A549 (cell line): ENCODE results near the gene SLCO2B1. TPM values are rescaled to one million over a fixed set of nuclear protein-coding genes. Genes with fewer than 3 reads are reported as not detected.

ENCODE experiments used
- ATAC-seq, 2 experiments: fragments of 200-7000 bp in 1 of 2; fragments of >200 bp in 1 of 2; cut with Nextera tagmentation in 1 of 2; cut with Tn5 transposase in 1 of 2; 3 replicates each; pipeline versions ENCODE4 v1.8.0 to v1.9.1; 2018 to 2020; ENCODE audit warnings: mild to moderate bottlenecking in 1 of 2, moderate library complexity in 1 of 2
- CTCF ChIA-PET: fragments of 300-600 bp; sonication (Branson Sonifier 250); formaldehyde crosslinking; extraction: SDS; loops from one replicate; lab custom pipeline; 2021; ENCODE audit warnings: antibody characterized with exemption, inconsistent platforms; lab: Yijun Ruan, JAX
- POLR2A ChIA-PET: fragments of 350-600 bp; formaldehyde crosslinking; extraction: SDS; loops from one replicate; lab custom pipeline; 2021; ENCODE audit warnings: antibody characterized with exemption, inconsistent platforms; lab: Yijun Ruan, JAX
- DNase-seq, 2 experiments: peaks; one replicate each; pipeline versions ENCODE4 v3.0.0 to v3.0.0-alpha.2; 2011 to 2016; ENCODE audit warnings: low read depth in 1 of 2, low spot score in 1 of 2
- FAIRE-seq: peaks from 2 replicates; lab custom pipeline; 2011; peaks lifted over from hg19 to GRCh38; lab: Jason Lieb, UNC
- H3K27ac ChIP-seq, 2 experiments: fragments of >200 bp; sonication (Bioruptor Twin); formaldehyde crosslinking; 3 replicates each; pipeline ENCODE4 v1.5.1; 2016 to 2017
- H3K4me1 ChIP-seq: fragments of >200 bp; sonication (Bioruptor Twin); formaldehyde crosslinking; 3 replicates; pipeline ENCODE4 v1.6.1; 2016
- H3K4me2 ChIP-seq: fragments of >200 bp; sonication (Bioruptor Twin); formaldehyde crosslinking; 3 replicates; pipeline ENCODE4 v1.6.1; 2016
- H3K4me3 ChIP-seq: fragments of >200 bp; sonication (Bioruptor Twin); formaldehyde crosslinking; 3 replicates; pipeline ENCODE4 v1.5.1; 2016
- H3K9me3 ChIP-seq: fragments of >200 bp; sonication (Bioruptor Twin); formaldehyde crosslinking; 3 replicates; pipeline ENCODE4 v1.6.1; 2016
- EHMT2 ChIP-seq: fragments of 200-600 bp; sonication (generic); IDR thresholded peaks from 2 replicates; pipeline ENCODE4 v1.6.1; 2016; ENCODE audit warnings: antibody characterized with exemption, low read depth, mild to moderate bottlenecking, moderate library complexity
- FOSL2 ChIP-seq, 2 experiments: fragments of 450-650 bp in 1 of 2; fragments of >200 bp in 1 of 2; sonication (Bioruptor Twin) in 1 of 2; formaldehyde crosslinking; IDR thresholded peaks; 2 replicates each; pipeline versions ENCODE4 v1.5.0 to v1.6.1; 2016 to 2020; ENCODE audit warnings: mild to moderate bottlenecking in 1 of 2, moderate library complexity in 1 of 2
- HDAC2 ChIP-seq: fragments of 200-600 bp; sonication (generic); IDR thresholded peaks from 2 replicates; pipeline ENCODE4 v1.6.1; 2016
- HOXB5 ChIP-seq: fragments of 250-450 bp; sonication (Bioruptor Pico); IDR thresholded peaks from 2 replicates; pipeline ENCODE4 v1.5.0; 2020; ENCODE audit warnings: mild to moderate bottlenecking, moderate library complexity
- JUN ChIP-seq, 2 experiments: fragments of >200 bp; sonication (Bioruptor Twin); formaldehyde crosslinking; IDR thresholded peaks; 2 replicates in 1 of 2; 3 replicates in 1 of 2; pipeline ENCODE4 v1.6.1; 2016 to 2017
- NR3C1 ChIP-seq: fragments of >200 bp; sonication (Bioruptor Twin); formaldehyde crosslinking; IDR thresholded peaks from 3 replicates; pipeline ENCODE4 v1.6.1; 2017
- POLR2AphosphoS2 ChIP-seq: conservative IDR thresholded peaks from 2 replicates; pipeline ENCODE4 v1.6.1; 2012; ENCODE audit warnings: low read length, improper control_type of control experiment, inconsistent platforms
- RAD21 ChIP-seq, 2 experiments: fragments of >200 bp in 1 of 2; sonication (Bioruptor Twin) in 1 of 2; formaldehyde crosslinking in 1 of 2; IDR thresholded peaks in 1 of 2; conservative IDR thresholded peaks in 1 of 2; 2 replicates in 1 of 2; 3 replicates in 1 of 2; pipeline ENCODE4 v1.6.1; 2012 to 2018; ENCODE audit warnings: inconsistent platforms in 1 of 2
- RCOR1 ChIP-seq: fragments of 150-350 bp; IDR thresholded peaks from 2 replicates; pipeline ENCODE4 v1.6.1; 2014; ENCODE audit warnings: antibody characterized with exemption, low read length, low read depth
- TFCP2L1 ChIP-seq: fragments of 250-450 bp; sonication (Bioruptor Pico); IDR thresholded peaks from 2 replicates; pipeline ENCODE4 v1.5.0; 2021; ENCODE audit warnings: mild to moderate bottlenecking
- ZC3H11A ChIP-seq: fragments of 450-650 bp; IDR thresholded peaks from 2 replicates; pipeline ENCODE4 v1.6.1; 2014; ENCODE audit warnings: antibody characterized with exemption, mild to moderate bottlenecking
- ZFP36 ChIP-seq: fragments of 450-650 bp; IDR thresholded peaks from 2 replicates; pipeline ENCODE4 v1.6.1; 2014; ENCODE audit warnings: borderline replicate concordance; ENCODE audit not compliant: partially characterized antibody
- ZNF302 ChIP-seq: fragments of 250-450 bp; sonication (Bioruptor Pico); IDR thresholded peaks from 2 replicates; pipeline ENCODE4 v1.9.0; 2021; ENCODE audit warnings: inconsistent platforms, mild to moderate bottlenecking, moderate library complexity
- WGBS: methylation state at CpG from one replicate; pipeline ENCODE4 v1.1.6; 2017; ENCODE audit errors: missing lambda C conversion rate; 5-methylcytosine and 5-hydroxymethylcytosine counted together
- polyA plus RNA-seq, 4 experiments: library from polyadenylated mRNA; depleted of rRNA in 3 of 4; stranded (reverse); fragments of >200 nt; fragmentation: RNase III in 1 of 4; extraction: RNeasy Plus Mini Kit Qiagen cat#74134 plus additional on column Dnase treatment in 1 of 4; gene quantifications; 2 replicates in 3 of 4; 3 replicates in 1 of 4; pipeline ENCODE4 v1.2.3, GENCODE V29; 2011 to 2017
- TF ChIP-seq, protein P1 (sequence below): fragments of >200 bp; sonication (Bioruptor Twin); formaldehyde crosslinking; IDR thresholded peaks from 3 replicates; pipeline ENCODE4 v1.5.1; 2016
- TF ChIP-seq, protein P2 (sequence below): IDR thresholded peaks from 2 replicates; pipeline ENCODE4 v1.6.1; 2012
- TF ChIP-seq, protein P3 (sequence below): fragments of 250-450 bp; sonication (Bioruptor Pico); IDR thresholded peaks from 2 replicates; pipeline ENCODE4 v1.5.0; 2020; ENCODE audit warnings: low read depth, mild to moderate bottlenecking, moderate library complexity

The SLCO2B1 gene
- polyA plus RNA-seq, 2 of the 4 experiments (the other 2 are of a cell fraction) = 4.9 to 5.2 TPM

DNA sequence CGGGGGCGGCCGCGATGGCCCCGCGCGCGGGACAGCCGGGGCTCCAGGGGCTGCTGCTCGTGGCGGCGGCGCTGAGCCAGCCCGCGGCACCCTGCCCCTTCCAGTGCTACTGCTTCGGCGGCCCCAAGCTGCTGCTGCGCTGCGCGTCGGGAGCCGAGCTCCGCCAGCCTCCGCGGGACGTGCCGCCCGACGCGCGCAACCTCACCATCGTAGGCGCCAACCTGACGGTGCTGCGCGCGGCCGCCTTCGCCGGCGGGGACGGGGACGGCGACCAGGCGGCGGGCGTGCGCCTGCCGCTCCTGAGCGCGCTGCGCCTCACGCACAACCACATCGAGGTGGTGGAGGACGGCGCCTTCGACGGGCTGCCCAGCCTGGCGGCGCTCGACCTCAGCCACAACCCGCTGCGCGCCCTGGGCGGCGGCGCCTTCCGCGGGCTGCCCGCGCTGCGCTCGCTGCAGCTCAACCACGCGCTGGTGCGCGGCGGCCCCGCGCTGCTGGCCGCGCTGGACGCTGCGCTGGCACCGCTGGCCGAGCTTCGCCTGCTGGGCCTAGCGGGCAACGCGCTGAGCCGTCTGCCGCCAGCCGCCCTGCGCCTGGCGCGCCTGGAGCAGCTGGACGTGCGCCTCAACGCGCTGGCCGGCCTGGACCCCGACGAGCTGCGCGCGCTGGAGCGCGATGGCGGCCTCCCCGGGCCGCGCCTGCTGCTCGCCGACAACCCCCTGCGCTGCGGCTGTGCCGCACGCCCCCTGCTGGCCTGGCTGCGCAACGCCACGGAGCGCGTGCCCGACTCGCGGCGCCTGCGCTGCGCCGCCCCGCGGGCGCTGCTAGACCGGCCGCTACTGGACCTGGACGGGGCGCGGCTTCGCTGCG, 90.4 kb downstream of the SLCO2B1 start (continued):
- TF ChIP-seq RCOR1 (no peak), EHMT2 (no peak), ZC3H11A (no peak), TFCP2L1 (CRISPR knock-in tag) (no peak)

DNA sequence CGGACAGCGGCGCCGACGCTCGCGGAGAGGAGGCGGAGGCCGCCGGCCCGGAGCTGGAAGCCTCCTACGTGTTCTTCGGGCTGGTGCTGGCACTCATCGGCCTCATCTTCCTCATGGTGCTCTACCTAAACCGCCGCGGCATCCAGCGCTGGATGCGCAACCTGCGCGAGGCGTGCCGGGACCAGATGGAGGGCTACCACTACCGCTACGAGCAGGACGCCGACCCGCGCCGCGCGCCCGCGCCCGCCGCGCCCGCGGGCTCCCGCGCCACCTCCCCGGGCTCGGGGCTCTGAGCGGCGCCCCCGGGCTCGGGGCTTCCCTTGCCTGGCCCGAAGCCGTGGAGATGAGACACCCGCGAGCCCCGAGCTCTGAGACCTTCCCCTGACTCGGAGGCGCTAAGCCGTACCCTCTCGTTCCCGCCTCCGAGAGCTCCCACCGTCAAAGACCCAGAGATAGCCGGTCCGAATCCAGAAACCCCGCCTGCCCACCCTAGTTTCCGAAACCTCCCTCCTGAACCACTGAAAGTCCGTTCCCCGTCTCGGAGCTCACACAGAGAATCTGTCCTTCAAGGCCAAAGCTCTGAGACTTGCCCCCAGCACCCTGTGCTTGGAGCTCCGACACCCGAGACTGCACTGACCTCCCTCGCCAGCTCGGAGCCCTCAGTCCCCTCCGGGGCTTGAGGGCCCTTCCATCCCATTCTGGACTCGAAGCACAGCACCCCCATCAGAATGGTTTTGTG, 91.2 kb downstream of the SLCO2B1 start:
- H3K4me1 ChIP-seq = peaks cover 10% of the 10 kb centered on the region; the same call in 2 of the 3 replicates
- peak overlapping the region; percentile 31 to 77; a peak in 3 of 6 replicates for H3K27ac ChIP-seq
- FAIRE-seq = no peak
- peak overlapping the region; percentile 89 for H3K4me2 ChIP-seq
- no peak for DNase-seq
- peak; percentile 31 to 42; a peak in 5 of 6 replicates for ATAC-seq
- H3K9me3 ChIP-seq = no peaks in the 10 kb centered on the region
- POLR2A ChIA-PET = interaction anchor here (1.1 kb wide), 1 partner anchor 317 kb away, joined by 3 read pairs; no protein-coding TSS in a partner anchor
- peak overlapping the region; percentile 54 for H3K4me3 ChIP-seq
- CTCF ChIA-PET = interaction anchor here (0.6 to 19.6 kb wide), 78 partner anchors 8 to 634 kb away, joined by 3 to 445 read pairs (median 6); partner anchors contain the start of genes NEU3 and SLCO2B1
- 8% methylated on average over 34 of the region's 72 CpGs for WGBS
- TF ChIP-seq ZNF302 (CRISPR knock-in tag) (no peak), HOXB5 (peak; percentile 0; the same call in 1 of the 2 replicates), ZFP36 (no peak), HDAC2 (no peak), RAD21 (conservative IDR thresholded peaks at IDR 0.05 in 1 of 2, IDR thresholded peaks at IDR 0.05 in 1 of 2) (no peak), POLR2AphosphoS2 (no peak), NR3C1 (no peak), JUN (IDR thresholded peaks at IDR 0.05) (0 out of 5 replicates have a peak, but pooled peaks of 1 of the 2 experiments have one; percentile 12), FOSL2 (IDR thresholded peaks at IDR 0.05) (no peak), FOSL2 (CRISPR knock-in tag; IDR thresholded peaks at IDR 0.05) (no peak)
- TF ChIP-seq, protein P1, sequence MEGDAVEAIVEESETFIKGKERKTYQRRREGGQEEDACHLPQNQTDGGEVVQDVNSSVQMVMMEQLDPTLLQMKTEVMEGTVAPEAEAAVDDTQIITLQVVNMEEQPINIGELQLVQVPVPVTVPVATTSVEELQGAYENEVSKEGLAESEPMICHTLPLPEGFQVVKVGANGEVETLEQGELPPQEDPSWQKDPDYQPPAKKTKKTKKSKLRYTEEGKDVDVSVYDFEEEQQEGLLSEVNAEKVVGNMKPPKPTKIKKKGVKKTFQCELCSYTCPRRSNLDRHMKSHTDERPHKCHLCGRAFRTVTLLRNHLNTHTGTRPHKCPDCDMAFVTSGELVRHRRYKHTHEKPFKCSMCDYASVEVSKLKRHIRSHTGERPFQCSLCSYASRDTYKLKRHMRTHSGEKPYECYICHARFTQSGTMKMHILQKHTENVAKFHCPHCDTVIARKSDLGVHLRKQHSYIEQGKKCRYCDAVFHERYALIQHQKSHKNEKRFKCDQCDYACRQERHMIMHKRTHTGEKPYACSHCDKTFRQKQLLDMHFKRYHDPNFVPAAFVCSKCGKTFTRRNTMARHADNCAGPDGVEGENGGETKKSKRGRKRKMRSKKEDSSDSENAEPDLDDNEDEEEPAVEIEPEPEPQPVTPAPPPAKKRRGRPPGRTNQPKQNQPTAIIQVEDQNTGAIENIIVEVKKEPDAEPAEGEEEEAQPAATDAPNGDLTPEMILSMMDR = peak; percentile 5; the same call in 1 of the 3 replicates
- TF ChIP-seq, protein P2, sequence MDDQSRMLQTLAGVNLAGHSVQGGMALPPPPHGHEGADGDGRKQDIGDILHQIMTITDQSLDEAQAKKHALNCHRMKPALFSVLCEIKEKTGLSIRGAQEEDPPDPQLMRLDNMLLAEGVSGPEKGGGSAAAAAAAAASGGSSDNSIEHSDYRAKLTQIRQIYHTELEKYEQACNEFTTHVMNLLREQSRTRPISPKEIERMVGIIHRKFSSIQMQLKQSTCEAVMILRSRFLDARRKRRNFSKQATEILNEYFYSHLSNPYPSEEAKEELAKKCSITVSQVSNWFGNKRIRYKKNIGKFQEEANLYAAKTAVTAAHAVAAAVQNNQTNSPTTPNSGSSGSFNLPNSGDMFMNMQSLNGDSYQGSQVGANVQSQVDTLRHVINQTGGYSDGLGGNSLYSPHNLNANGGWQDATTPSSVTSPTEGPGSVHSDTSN = no peak
- TF ChIP-seq, protein P3, sequence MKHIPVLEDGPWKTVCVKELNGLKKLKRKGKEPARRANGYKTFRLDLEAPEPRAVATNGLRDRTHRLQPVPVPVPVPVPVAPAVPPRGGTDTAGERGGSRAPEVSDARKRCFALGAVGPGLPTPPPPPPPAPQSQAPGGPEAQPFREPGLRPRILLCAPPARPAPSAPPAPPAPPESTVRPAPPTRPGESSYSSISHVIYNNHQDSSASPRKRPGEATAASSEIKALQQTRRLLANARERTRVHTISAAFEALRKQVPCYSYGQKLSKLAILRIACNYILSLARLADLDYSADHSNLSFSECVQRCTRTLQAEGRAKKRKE (CRISPR knock-in tag) = no peak
